Measurements from ENCODE around the gene RWDD3.

Gene RWDD3

DNA sequence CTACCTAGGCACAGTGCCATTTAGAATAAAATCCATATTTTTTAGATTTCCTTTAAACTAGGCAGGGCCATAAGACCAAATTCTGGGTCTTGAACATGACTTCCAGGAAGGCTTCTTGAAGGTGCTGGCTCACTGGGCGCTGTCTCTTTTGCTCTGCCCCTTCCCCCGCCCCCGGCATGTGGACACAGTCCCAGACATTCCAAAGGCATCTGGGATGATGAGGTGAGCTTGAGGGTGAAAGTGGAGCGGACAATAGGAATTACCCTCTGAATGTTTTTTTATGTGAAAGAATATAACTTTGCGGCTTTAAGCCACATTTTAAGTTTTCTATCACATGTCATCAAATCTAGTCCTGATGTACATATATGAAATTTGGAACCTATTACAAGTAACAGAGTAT, 29.4 kb downstream of the RWDD3 start:
- TF ChIP-seq, protein P1, sequence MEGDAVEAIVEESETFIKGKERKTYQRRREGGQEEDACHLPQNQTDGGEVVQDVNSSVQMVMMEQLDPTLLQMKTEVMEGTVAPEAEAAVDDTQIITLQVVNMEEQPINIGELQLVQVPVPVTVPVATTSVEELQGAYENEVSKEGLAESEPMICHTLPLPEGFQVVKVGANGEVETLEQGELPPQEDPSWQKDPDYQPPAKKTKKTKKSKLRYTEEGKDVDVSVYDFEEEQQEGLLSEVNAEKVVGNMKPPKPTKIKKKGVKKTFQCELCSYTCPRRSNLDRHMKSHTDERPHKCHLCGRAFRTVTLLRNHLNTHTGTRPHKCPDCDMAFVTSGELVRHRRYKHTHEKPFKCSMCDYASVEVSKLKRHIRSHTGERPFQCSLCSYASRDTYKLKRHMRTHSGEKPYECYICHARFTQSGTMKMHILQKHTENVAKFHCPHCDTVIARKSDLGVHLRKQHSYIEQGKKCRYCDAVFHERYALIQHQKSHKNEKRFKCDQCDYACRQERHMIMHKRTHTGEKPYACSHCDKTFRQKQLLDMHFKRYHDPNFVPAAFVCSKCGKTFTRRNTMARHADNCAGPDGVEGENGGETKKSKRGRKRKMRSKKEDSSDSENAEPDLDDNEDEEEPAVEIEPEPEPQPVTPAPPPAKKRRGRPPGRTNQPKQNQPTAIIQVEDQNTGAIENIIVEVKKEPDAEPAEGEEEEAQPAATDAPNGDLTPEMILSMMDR (IDR thresholded peaks at IDR 0.05; ENCODE audit: low read depth, low read length) = no peak
- H3K4me3 ChIP-seq (replicated peaks in 1 of 2; ENCODE audit: low read depth in 2 of 2, low read length in 2 of 2) = no peak overlapping the region
- DNase-seq (ENCODE audit: low read depth in 2 of 2) = no peak

DNA sequence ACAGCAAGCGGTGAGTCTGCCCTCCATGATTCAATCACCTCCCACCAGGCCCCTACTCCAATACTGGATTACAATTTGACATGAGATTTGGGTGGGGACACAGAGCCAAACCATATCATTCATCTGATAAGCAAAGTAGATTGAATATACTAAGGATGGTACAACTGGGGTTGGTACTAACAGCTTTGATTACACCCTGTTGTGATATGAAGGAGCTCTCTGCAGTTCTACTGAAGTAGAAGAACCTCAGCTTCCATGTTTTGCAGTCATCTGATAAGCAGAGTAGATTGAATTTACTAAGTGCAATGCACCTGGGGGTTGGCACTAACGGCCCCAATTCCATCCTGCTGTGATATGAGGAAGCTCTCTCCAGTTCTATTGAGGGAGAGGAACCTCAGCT, 31.1 kb downstream of the RWDD3 start:
- no peak overlapping the region for H3K4me3 ChIP-seq (replicated peaks in 1 of 2; ENCODE audit: low read depth in 2 of 2, low read length in 2 of 2)
- DNase-seq (ENCODE audit: low read depth in 2 of 2) = no peak
- TF ChIP-seq, protein P1 (IDR thresholded peaks at IDR 0.05; ENCODE audit: low read depth, low read length) = no peak

DNA sequence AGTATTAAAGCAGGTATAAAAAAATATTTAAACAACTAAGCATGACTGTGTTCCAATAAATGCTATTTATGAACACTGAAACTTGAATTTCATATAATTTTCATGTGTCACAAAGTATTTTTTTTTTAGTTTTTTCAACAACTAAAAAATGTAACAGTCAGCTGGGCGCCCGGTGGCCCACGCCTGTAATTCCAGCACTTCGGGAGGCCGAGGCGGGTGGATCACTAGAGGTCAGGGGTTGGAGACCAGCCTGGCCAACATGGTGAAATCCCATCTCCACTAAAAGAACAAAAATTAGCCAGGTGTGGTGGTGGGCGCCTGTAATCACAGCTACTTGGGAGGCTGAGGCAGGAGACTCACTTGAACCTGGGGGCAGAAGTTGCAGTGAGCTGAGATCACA, 42.4 kb downstream of the RWDD3 start:
- DNase-seq (ENCODE audit: low read depth in 2 of 2) = no peak
- TF ChIP-seq, protein P1 (IDR thresholded peaks at IDR 0.05; ENCODE audit: low read depth, low read length) = no peak
- H3K4me3 ChIP-seq (replicated peaks in 1 of 2; ENCODE audit: low read depth in 2 of 2, low read length in 2 of 2) = no peak overlapping the region

DNA sequence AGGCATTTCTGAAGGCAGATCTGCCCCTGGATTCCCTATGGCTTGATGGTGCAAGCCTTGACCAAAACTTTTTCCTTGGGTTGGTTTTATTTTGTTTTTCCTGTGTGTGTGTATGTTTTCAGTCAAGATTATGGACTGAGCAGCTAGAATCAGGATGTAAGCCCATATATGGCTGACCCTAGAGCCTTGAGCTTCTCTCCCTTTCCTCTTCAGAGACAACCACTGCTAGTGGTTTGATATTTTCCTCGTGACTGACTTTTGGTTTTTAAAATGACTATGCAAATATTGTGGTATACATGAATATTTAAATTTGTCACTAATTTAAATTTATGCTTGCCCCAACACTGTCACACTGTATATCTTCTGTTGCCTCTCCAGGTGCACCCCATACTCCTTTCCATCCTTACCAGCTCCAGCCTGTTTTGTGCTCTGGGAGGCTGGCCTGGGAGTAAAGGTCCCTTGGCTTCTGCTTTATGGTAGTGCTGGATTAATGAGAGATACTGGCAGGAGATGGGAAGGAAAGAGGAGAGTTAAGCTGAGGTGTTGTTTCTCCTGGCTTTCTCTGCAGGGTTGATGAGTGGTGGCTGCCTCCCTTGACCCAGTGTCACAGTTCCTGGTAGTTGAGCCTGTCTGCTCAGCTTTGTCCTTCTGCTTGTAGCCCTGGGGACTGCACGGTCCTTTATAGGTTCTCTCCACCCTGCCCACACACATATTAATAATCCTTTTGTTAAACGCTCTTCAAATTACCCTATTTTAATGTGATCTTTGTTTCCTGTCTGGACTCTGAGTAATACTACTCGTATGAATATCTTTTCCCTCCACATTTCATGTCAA, 44.4 kb downstream of the RWDD3 start:
- no peak overlapping the region for H3K4me3 ChIP-seq (replicated peaks in 1 of 2; ENCODE audit: low read depth in 2 of 2, low read length in 2 of 2)
- TF ChIP-seq, protein P1 (IDR thresholded peaks at IDR 0.05; ENCODE audit: low read depth, low read length) = no peak
- DNase-seq (ENCODE audit: low read depth in 2 of 2) = no peak

DNA sequence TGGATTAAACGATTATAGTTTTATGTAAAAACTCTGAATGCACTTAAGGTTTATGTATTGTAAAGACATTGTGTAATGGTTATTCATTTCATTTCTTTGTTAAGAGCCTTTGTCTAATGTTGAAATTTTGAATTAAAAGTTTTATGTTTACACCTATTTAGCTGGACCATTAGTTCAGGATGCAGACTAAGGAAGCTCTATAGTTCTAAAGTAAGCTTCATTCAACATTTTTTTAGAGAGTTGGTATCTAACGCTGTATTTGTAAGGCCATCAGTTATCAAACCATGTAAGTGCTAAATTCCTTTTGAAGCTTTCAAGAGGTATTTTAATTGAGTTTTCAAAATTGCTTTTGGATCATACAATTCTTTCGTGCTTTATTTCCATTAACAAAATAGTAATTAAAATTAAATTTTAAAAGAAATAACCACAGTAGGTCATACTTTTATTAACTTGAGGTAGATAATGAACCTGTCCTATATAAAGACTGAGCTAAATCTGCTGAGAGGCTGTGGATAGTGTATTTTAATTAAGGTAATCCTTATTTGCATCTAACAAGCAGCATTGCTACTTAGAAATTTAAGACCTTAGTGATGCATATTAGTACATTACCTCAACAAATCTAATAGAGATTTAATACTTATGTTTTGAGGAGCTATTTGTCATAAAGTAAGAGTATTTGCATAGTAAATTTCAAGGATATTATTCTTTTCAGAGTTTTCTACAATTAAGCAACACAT, 47.9 kb downstream of the RWDD3 start:
- TF ChIP-seq, protein P1 (IDR thresholded peaks at IDR 0.05; ENCODE audit: low read depth, low read length) = no peak
- DNase-seq (ENCODE audit: low read depth in 2 of 2) = no peak
- no peak overlapping the region for H3K4me3 ChIP-seq (replicated peaks in 1 of 2; ENCODE audit: low read depth in 2 of 2, low read length in 2 of 2)

DNA sequence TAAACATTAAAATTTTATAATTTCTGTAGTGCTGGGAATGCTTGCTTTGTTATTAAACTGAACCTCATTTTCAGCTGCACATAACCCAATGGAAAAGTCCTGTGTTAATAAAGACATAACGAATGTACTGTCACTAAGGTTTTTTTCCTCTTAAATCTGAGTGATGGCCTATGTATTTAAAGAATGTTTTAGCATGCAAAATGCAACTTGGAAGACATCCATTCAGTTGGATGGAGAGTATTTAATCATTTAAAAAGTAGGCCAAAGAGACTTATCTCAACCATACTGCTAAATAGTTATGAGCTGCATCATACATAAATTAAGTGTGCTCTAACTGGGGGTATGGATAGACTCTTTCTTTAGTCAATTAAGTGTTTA, 48.5 kb downstream of the RWDD3 start:
- no peak overlapping the region for H3K4me3 ChIP-seq (replicated peaks in 1 of 2; ENCODE audit: low read depth in 2 of 2, low read length in 2 of 2)
- TF ChIP-seq, protein P1 (IDR thresholded peaks at IDR 0.05; ENCODE audit: low read depth, low read length) = no peak
- no peak for DNase-seq (ENCODE audit: low read depth in 2 of 2)

Measured in cardiac fibroblast (primary cell).